Cardiac fibroblast (primary cell): ENCODE measurements around the gene BCDIN3D.
"Not testable (repeated sequence)": the region's sequence is repeated elsewhere in the genome, so short reads cannot be mapped to it uniquely, and the experiment has no call there.

Experiments
- DNase-seq, 2 donors: peaks; one replicate each; pipeline versions ENCODE4 v3.0.0 to v3.0.0-alpha.2; 2010; ENCODE audit warnings: low read depth in 2 of 2
- H3K4me3 ChIP-seq, 2 donors: replicated peaks in 1 of 2; 1 replicate in 1 of 2; 2 replicates in 1 of 2; pipeline ENCODE4 v1.5.1; 2011; ENCODE audit warnings: low read depth in 2 of 2, low read length in 2 of 2, mild to moderate bottlenecking in 2 of 2, moderate library complexity in 1 of 2
- CTCF ChIP-seq: IDR thresholded peaks from one replicate; pipeline ENCODE4 v1.5.1; 2011; ENCODE audit warnings: low read depth, mild to moderate bottlenecking, low read length, inconsistent platforms

The BCDIN3D gene

GRCh38 chr12:49875115-49875720 lies 32.3 kb upstream of the BCDIN3D start:
- DNase-seq, result no peak
- H3K4me3 ChIP-seq, result no peak overlapping the region
- no peak for TF ChIP-seq CTCF

- no peak for DNase-seq
- TF ChIP-seq CTCF, result no peak
- no peak overlapping the region for H3K4me3 ChIP-seq
Observed at GRCh38 chr12:49874142-49874897, 31.4 kb upstream of the BCDIN3D start.

GRCh38 chr12:49873361-49873934 lies 30.5 kb upstream of the BCDIN3D start:
- H3K4me3 ChIP-seq, result no peak overlapping the region
- no peak for TF ChIP-seq CTCF
- peak in 1 of 2 donors; percentile 70 for DNase-seq

GRCh38 chr12:49872781-49873181 lies 29.9 kb upstream of the BCDIN3D start:
- H3K4me3 ChIP-seq, result no peak overlapping the region
- no peak for TF ChIP-seq CTCF
- DNase-seq, result peak; percentile 22 to 60

GRCh38 chr12:49872381-49872780 lies 29.5 kb upstream of the BCDIN3D start:
- H3K4me3 ChIP-seq, result no peak overlapping the region
- no peak for DNase-seq
- no peak for TF ChIP-seq CTCF

GRCh38 chr12:49871811-49872251 lies 28.9 kb upstream of the BCDIN3D start:
- DNase-seq, result peak; percentile 33 to 89
- not testable (repeated sequence) for H3K4me3 ChIP-seq

GRCh38 chr12:49871263-49871561 lies 28.3 kb upstream of the BCDIN3D start:
- no peak for DNase-seq
- H3K4me3 ChIP-seq, result no peak overlapping the region
- TF ChIP-seq CTCF, result no peak
